HG03575 (cell line): ENCODE data around the gene CDC5L.

Source experiments
- ATAC-seq: cut with Tn5 transposase; IDR thresholded peaks from one replicate; pipeline ENCODE4 v1.9.1; 2021; ENCODE audit not compliant: unreplicated experiment, insufficient number of reproducible peaks, low FRiP score; ENCODE audit errors: extremely low read depth

CDC5L gene

DNA sequence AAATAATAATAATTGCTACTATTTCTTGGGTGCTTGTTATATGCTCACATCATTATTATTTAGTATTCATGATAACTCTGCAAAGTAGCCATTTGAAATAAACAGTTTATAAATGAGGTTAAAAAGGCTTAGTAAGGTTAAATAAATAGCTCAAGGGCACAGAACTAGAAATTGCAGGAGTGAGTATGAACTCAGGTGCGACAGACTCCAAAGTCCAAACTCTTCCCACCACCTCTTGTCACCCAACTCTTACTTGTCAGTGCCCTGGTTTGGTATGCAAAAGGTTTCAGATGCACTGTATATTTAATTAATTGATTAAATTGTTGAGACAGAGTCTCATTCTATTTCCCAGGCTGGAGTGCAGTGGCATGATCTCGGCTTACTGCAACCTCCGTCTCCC lies 20.7 kb upstream of the CDC5L start:
- no peak for ATAC-seq

DNA sequence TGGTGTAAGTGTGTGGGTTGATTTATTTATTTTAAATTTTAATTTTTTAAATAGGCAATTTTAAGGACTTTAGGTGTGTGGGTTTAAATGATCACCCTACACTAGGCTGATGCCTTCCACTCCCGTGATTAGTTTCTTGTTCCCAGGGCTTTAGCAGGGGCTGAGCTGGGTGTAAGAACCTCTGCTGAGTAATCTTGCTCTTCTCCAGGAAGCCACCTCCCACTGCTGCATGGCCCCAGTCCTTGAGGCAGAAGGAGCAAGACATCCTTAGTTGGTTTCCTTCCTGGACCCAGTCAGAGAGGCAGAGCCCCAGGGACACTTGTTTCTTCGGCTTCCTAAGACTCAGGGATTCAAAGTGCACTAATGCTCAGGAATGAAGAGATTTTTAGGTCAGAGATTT lies 19.8 kb upstream of the CDC5L start:
- ATAC-seq: no peak

DNA sequence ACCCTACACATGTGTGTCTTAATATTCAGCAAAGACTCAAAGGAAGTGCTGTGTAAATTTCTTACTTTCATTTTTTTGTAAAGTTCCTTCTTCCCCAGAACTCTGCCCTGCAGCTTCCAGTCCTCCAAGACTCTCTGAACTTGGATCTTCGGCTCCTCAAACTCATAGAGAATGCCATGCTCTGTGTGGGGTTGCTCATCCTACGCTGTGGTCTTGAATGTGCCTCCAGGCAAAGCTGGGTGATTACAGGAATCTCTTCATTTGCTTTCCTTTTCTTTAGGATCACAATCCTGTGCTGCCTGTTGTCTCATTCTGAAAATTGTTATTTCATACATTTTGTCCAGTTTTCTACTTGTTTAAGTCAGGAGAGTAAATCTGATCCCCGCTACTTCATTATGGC lies 14.5 kb upstream of the CDC5L start:
- ATAC-seq: no peak

DNA sequence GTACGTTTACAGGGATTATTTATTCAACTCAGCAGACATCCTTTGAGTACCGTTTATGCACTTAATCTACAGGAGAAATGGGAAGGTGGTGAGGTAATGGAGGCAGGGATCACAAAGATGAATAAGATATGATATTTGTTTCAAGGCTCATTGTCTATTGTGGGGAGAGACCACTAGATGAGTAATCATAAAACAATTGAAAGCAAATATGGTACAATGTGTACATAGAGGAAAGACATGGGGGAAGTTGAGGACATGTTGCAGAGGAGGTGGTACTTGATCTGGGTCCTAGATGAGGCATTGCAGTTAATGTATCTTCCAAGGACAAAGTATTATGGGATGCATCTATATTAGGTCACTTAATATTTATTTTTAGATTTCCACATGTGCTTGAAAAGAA lies 13.7 kb upstream of the CDC5L start:
- no peak for ATAC-seq

DNA sequence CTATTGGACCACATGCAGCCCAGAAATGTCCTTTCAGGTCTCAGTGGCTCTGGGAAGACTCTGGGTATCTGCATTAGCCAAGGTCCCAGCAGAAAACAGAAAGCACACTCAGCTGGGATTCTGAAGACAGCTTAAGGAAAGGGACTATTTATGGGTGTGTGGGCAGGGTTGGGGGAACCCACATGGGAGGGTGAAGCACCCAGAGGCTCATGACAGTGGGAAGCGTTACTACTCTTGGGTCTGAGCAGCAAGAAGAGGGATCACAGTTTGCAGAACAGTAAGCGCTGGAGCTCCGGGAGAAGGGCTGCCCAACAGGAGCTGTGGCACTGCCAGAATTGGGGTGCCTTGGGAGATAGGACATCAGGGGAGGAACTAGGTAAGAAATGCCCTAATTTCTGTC lies 12.4 kb upstream of the CDC5L start:
- ATAC-seq: no peak

DNA sequence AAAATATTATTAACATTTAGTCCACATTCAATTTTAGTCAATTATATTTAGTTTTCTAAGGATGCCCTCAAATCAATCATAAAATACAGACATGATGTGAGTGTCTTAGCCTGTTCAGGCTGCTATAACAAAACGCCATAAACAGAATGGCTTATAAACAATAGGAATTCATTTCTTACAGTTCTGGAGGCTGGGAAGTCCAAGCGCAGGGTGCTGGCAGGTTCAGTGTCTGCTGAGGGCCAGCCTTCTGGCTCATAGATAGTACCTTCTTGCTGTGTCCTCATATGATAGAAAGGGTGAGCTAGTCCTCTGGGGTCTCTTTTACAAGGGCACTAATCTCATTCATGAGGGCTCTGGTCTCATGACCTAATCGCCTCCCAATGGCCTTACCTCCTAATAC lies 10.0 kb upstream of the CDC5L start:
- no peak for ATAC-seq

DNA sequence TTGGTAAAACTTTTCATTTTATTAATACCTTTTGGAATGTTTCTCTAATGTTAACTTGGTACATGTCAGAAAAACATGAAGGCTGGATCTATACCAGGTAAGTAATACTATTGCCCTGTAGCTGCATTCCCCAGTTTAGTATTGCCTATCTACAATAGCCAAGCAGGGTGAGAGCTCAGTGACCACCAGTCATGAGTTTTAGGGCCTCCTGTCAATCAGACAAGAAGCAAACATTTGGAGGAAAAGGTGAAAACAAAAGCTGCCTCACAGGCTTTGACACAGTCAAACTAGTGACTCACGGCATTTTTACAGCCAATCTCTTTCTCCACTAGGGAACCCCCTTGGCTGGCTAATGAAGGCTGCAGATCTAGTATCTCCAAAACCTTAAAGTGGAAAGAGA lies 9.5 kb upstream of the CDC5L start:
- no peak for ATAC-seq

DNA sequence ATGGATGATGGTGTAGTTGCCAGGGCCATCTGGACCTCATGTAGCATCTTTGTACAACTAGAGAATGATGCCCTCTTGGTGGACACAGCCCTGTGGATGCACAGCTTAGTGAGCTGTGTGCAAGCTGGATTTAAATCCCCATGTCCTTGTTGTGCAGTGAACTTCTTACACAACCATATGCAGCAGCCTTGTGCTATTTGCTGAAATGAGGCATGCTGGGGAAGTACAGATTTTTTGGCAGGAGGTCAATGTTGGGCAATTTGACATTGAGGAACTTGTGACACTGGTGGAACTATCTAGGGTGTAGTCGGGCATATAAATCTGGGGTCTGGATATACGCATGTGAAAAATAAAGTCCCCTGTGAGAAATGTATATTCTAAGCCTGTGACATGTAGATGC lies 5.8 kb upstream of the CDC5L start:
- no peak for ATAC-seq

DNA sequence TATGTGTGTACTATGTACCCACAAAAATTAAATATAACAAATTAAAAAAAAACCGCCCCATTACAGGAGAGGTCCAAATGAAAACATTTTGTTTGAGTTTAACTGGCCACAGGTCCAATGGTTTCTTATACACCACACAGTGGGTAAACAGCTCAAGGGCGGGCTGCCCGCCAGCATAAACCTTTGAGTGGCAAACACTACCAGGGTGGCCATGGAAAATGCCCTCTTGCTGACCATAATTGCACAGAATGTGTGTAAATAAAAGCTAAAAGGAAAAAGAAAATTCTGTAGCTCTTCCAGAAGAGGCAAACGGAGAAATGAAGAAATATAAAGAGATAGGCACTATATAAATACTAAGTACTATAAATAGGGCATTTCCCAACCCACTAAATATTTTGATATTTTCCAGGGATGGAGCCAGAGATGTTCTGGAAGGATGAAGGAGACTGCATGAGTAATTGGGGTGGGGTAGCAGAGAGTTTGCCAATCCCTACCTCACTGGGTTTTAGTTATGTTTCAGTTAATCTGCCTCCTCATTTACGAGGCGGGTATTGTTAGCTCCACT lies 1.1 kb upstream of the CDC5L start:
- no peak for ATAC-seq

DNA sequence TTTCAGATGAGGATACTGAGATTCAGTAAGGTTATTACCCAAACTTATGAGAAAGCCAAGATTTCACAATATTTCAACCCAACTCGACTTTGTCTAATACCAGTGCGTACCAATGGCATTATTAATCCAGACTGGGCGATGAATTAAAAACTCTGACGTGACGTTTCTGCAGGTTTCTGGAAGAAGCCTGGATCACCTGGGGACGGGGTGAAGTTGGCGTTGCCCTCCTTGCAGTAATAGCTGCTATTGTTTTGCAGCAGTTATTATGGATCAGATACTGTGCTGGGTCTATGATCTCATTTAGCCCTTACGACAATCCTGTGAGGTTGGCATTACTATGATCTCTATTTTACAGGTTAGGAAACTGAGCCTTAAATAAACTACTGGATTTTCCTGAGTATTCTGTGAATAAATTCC lies 569 bp upstream of the CDC5L start:
- no peak for ATAC-seq

DNA sequence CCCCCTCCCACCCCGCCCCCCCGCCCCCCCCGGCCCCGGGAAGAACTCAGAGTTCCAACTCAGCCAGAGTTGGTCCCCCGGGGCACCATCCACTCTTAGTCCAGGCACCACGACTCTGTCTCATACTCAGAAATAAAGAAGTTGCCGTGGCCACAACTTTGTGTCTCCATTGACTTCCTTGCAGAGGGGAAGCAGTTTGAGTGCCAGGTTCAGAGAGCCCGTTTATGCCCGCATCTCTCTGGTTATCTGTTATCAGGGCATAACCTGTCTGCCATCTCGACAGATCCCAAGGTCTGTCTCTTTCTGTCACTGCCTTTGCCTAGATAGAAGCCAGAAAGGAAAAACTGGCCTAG lies 605 bp downstream of the CDC5L start:
- ATAC-seq: no peak

DNA sequence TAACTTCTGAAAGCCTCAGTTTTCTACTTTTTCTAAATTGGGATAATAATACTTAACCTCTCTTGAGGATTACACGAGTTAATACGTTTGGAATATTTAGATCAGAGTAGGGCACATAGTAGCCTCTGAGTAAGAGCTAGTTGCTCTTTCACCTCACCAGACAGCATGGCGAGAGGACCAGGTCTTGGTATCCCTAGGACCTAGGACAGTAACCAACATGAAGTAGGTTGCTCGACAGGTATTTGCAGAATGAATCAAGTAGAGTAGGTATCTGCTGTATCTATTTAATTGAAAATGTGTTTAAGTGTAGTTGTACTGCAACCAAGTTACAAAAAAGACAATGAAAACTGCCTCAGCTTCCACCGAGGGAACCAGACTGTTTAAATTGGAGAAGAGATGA lies 1.4 kb downstream of the CDC5L start:
- no peak for ATAC-seq

DNA sequence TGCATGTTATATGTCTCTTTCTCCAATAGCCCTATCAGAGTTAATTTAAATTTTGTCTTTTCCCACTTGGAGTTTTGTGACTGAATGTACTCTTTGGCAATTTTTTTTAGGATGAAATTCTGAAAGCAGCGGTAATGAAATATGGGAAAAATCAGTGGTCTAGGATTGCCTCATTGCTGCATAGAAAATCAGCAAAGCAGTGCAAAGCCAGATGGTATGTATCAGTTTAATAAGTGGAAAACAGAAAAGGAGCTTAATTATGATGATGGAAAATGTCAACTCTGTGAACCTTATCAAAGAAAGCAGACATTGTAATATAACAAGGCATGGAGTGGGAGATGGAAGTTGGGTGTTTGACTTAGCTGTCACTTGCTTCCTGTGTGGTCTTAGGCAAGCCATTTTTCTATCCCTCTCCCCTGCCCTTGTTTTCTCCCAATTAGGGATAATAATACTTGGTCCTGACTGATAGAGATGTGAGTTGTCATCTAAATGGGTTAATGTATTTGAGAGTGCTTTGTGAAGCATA lies 2.7 kb downstream of the CDC5L start:
- ATAC-seq: no peak

DNA sequence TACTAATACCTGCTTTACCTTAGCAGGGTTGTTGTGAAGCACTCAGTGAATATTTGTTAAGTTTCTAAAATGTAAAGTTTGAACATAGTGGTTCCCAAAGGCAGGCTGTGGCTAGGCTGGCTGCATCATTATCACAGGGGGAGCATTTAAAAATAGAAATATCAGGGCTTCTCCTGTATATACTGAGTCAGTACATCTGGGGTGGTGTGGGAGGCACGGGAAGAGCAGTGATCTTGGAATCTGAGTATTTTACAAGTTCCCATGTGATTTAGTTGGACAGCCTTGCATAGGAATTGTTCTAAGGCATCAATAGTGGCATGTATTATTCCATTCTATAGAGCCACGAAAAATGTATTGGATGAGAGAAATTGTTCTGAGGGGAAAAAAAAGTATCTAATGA lies 8.0 kb downstream of the CDC5L start:
- ATAC-seq: no peak

DNA sequence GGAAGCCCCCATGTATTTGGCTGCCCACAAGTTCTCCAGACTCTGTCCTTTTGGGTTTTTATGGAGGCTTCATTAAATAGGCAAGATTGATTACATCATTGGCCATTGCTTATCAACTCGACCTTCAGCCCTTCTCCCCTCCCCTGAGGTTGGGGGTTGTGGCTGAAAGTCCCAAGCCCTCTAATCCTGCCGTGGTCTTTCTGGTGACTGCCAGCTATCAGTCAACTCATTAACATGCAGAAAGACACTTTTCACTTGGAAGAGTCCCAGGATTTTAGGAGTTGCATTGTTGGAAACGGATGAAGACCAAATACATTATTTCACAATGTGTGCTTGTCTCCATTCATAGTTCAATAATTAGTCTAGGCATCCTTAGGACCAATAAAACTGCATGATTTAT lies 9.5 kb downstream of the CDC5L start:
- ATAC-seq: no peak

DNA sequence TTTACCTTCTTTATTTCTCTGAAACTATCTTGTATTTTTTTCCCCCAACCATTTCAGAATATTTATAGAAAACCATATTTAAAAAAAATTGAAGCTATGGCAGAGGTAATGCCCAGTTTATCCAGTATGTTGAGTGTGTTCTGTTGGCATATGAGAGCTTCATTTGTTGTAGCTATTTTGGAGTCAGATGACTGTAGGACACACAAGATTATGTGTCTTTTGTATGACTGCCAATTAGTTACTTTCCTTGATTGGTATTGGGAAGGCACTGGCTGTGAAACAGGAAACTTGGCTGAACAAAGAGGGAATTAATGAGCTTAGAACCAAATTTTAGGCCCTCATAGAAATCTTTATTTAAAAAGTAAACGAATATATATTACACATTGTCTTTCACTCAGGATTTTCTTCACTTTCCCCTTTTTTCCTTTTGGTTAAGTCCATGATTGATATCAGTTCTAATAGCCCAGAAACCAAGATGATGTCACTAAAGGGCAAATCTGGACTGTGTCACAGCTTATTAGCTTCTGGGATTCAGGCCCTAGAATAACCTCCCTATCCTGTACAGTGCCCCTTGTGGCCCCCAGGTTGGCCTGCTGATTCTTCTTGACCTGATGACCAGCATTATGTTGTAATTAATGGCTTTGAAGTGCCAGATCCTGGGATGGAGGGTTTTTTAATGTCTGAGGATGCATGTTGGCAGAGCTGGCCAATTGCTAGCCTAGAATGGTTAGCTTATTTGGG lies 10.1 kb downstream of the CDC5L start:
- no peak for ATAC-seq

DNA sequence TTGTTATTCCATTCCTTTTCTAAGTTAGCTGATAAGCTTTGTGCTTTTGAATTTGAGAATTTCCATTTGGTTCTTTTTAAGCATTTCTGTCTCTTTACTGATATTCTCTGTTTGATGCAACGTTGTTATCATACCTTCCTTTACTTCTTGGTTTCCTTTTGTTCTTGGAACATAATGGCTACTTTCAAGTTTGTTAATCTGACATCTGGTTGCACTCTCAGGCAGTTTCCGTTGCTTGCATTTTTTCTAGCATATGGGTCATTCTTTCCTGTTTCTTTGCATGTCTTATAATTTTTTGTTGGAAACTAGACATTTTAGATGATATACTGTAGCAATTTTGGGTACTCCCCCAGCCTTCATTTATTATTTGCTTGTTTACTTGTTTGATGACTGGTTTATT lies 12.5 kb downstream of the CDC5L start:
- ATAC-seq: no peak

DNA sequence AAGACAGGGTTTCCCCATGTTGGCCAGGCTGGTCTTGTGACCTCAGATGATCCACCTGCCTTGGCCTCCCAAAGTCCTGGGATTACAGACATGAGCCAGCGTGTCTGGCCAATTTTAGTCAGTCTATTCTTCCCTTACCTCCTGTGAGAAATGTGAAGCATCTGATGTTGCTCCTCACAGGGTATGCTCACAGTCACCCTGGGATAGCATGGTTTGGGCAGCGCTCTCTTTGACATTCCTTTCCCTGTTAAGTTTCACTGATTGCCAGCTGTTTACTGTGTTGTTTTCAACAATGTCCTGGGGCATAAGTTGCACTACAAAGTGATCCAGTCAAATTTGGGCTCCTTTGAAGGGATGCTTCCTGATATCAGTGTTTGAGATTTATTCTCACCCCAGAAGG lies 13.1 kb downstream of the CDC5L start:
- ATAC-seq: no peak

DNA sequence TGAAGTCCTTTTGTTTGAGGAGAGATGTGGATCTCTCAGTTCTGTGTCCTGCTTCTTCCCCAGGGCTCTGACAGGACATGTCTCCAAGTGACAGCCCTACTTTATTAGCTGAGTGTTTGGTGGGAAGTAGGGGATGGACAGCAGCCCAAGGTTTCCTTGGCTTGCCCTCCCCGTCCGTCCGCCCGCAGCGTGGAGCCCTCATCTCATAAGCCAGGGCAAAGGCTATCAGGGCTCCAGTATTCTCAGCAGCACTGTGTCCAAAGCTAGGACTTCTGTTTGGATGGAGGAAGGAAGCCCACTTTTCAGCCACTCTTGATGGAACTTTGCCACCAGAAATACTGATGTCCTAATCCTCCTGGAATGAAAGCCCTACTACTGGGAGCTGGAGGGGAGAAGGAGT lies 13.6 kb downstream of the CDC5L start:
- ATAC-seq: no peak

DNA sequence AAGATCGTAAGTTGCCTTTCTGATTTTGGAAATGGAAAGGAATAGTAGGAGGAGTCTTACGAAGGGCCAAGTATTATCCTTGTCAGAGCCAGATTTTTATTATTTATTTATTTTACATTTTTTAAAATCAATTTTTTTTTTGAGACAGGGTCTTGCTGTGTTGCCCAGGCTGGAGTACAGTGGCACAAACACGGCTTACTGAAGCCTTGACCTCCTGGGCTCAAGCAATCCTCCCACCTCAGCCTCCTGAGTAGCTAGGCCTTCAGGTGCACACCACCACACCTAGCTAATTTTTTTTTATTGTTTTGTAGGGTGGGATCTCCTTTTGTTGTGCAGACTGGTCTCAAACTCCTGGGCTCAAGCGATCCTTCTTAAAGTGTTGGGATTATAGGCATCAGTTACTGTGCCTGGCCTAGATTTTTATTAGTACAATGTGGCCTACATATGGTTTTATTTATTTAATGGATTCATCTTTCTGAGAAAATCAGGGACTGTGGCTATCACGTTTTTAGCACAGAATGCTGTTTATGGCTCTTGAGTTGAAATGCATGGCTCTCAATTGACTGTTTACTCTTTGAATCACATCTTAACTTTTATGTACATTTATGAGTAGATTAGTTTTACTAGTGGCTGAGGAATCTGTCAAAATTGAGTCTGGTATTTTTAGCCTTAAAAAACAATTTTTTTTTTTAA lies 16.7 kb downstream of the CDC5L start:
- no peak for ATAC-seq
